GM19468 (cell line): ENCODE results near the gene POLRMT.

ENCODE experiments used
- ATAC-seq: cut with Tn5 transposase; IDR thresholded peaks from one replicate; pipeline ENCODE4 v1.9.1; 2021; ENCODE audit warnings: mild to moderate bottlenecking, moderate library complexity, moderate number of reproducible peaks; ENCODE audit not compliant: unreplicated experiment; ENCODE audit errors: extremely low read depth

The POLRMT gene

DNA sequence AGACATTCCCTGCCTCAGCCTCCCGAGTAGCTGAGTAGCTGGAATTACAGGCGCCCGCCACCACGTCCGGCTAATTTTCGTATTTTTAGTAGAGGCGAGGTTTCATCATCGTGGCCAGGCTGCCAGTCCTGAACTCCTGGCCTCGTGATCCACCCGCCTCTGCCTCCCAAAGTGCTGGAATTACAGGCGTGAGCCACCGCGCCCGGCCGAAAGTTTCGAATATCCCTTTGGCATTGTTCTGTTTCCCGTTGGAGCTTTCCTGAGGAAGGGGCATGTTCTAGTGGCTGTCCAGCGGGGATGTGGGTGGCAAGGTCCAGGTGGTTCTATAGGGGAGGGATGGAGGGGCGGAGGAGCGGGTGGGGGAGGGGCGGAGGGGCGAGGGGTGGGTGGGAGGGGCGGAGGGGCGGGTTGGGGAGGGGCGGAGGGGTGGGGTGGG is 63.1 kb downstream of the POLRMT start:
- no peak for ATAC-seq

DNA sequence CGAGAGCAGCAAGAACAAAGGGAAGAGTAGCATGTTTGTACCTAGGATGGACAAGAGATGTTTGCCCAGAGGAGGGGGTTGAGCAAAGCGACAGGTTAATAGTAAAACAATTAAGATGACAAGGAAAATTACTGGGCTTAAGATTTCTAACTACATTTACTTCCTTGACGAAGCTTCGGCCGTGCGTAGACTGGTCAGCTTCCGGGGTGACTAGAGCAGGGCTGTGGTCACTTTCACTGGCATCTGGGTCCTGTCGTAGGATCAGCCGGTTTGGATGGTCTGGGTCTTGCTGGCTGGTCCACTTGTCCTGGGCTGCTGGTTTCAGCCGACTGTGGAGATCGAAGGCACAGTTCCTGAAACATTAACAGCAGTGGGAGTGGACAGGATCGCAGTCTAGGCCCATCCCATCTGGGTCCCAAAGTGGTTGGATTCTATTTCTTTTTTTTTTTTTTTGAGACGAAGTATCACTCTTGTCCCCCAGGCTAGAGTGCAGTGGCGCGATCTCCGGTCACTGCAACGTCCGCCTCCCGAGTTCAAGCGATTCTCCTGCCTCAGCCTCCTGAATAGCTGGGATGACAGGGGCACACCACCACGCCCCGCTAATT is 65.9 kb downstream of the POLRMT start:
- no peak for ATAC-seq
